Inferior parietal cortex (tissue), 1 donor: ENCODE data around the gene MPZL1.
A peak's percentile ranks its signal among the peaks of the same experiment; 100 is the strongest.

Experiments
- DNase-seq: peaks from one replicate; pipeline ENCODE4 v3.0.0-alpha.2; 2016; ENCODE audit errors: extremely low spot score

The MPZL1 gene

GRCh38 chr1:167749741-167750140 is 28.0 kb downstream of the MPZL1 start:
- no peak for DNase-seq

- no peak for DNase-seq
Measured at GRCh38 chr1:167750641-167751040, 28.9 kb downstream of the MPZL1 start.

- no peak for DNase-seq
Measured at GRCh38 chr1:167751676-167752075, 29.9 kb downstream of the MPZL1 start.

- DNase-seq: no peak
Measured at GRCh38 chr1:167752219-167752985, 30.6 kb downstream of the MPZL1 start.

- no peak for DNase-seq
Measured at GRCh38 chr1:167755654-167756053, 33.9 kb downstream of the MPZL1 start.

- DNase-seq: no peak
Measured at GRCh38 chr1:167756730-167757405, 35.1 kb downstream of the MPZL1 start.

- no peak for DNase-seq
Measured at GRCh38 chr1:167757433-167758309, 35.9 kb downstream of the MPZL1 start.

GRCh38 chr1:167761400-167761799 is 39.6 kb downstream of the MPZL1 start:
- DNase-seq: no peak

- no peak for DNase-seq
Measured at GRCh38 chr1:167762061-167762746, 40.4 kb downstream of the MPZL1 start.

GRCh38 chr1:167763525-167764220 is 41.9 kb downstream of the MPZL1 start:
- peak; percentile 80 for DNase-seq

GRCh38 chr1:167764458-167765330 is 42.9 kb downstream of the MPZL1 start:
- no peak for DNase-seq

GRCh38 chr1:167765496-167765895 is 43.7 kb downstream of the MPZL1 start:
- no peak for DNase-seq

- no peak for DNase-seq
Measured at GRCh38 chr1:167766538-167766937, 44.8 kb downstream of the MPZL1 start.

GRCh38 chr1:167767761-167768160 is 46.0 kb downstream of the MPZL1 start:
- DNase-seq: no peak

GRCh38 chr1:167770127-167770526 is 48.3 kb downstream of the MPZL1 start:
- DNase-seq: no peak

- no peak for DNase-seq
Measured at GRCh38 chr1:167772436-167772835, 50.7 kb downstream of the MPZL1 start.

GRCh38 chr1:167773516-167773915 is 51.7 kb downstream of the MPZL1 start:
- DNase-seq: no peak

GRCh38 chr1:167774710-167775109 is 52.9 kb downstream of the MPZL1 start:
- DNase-seq: no peak

- no peak for DNase-seq
Measured at GRCh38 chr1:167775178-167775577, 53.4 kb downstream of the MPZL1 start.

- DNase-seq: no peak
Measured at GRCh38 chr1:167776151-167776550, 54.4 kb downstream of the MPZL1 start.
